GM11168 (cell line): ENCODE measurements around the gene KCNH2.

Experiments used
- in situ Hi-C: fragments of 300-500 bp; cut with MboI; formaldehyde crosslinking; loops from one replicate; pipeline ENCODE4 v1.12.0; 2022; ENCODE audit warnings: low sequenced_read_pairs; ENCODE audit not compliant: unreplicated experiment

Gene KCNH2

GRCh38 chr7:150896562-150897209 is 81.4 kb downstream of the KCNH2 start:
- in situ Hi-C loops = no loop called here

- in situ Hi-C loops = no loop called here
Measured at GRCh38 chr7:150895809-150896208, 82.3 kb downstream of the KCNH2 start.
